PFSK-1 (cell line): ENCODE measurements around the gene PATL1.

Experiments used
- POLR2AphosphoS5 ChIP-seq: IDR thresholded peaks from 2 replicates; pipeline ENCODE4 v1.6.1; 2012; ENCODE audit warnings: low read depth, mild to moderate bottlenecking, control low read depth, low read length, moderate library complexity
- REST ChIP-seq, 2 experiments: IDR thresholded peaks; 2 replicates each; pipeline versions ENCODE4 v1.6.1 to v1.8.0; 2011 to 2012; ENCODE audit warnings: low read depth in 2 of 2, low read length in 2 of 2, control low read depth in 1 of 2, inconsistent platforms in 1 of 2, mild to moderate bottlenecking in 1 of 2, moderate library complexity in 1 of 2; ENCODE audit not compliant: insufficient read depth in 1 of 2
- TAF1 ChIP-seq: IDR thresholded peaks from 2 replicates; pipeline ENCODE4 v1.6.1; 2012; ENCODE audit warnings: low read length, control low read depth, borderline replicate concordance; ENCODE audit not compliant: insufficient read depth

- no peak for TF ChIP-seq TAF1
- no peak for TF ChIP-seq REST (IDR thresholded peaks at IDR 0.05; ENCODE audit: insufficient read depth in 1 of 2, low read depth in 2 of 2, low read length in 2 of 2)
- TF ChIP-seq POLR2AphosphoS5 = no peak
Measured at GRCh38 chr11:59600636-59601035, 68.2 kb downstream of the PATL1 start.
